Spleen (tissue), 7 donors: Measurements from ENCODE around the gene CASP3.

ENCODE experiments used
- CTCF ChIP-seq, 11 experiments: fragments of 200-600 bp in 7 of 11; fragments of 450-650 bp in 4 of 11; sonication (generic) in 4 of 11; IDR thresholded peaks in 8 of 11; conservative IDR thresholded peaks in 3 of 11; 1 replicate in 7 of 11; 2 replicates in 4 of 11; pipeline versions ENCODE4 v1.4.0 to v1.8.0; 2016 to 2021; ENCODE audit warnings: antibody characterized with exemption in 11 of 11, inconsistent platforms in 4 of 11, mild to moderate bottlenecking in 1 of 11
- POLR2A ChIP-seq, 3 donors: fragments of 450-650 bp; IDR thresholded peaks; one replicate each; pipeline ENCODE4 v1.5.1; 2017; ENCODE audit warnings: antibody characterized with exemption in 3 of 3, mild to moderate bottlenecking in 1 of 3
- donor health status: DM: no; HTN: no; CAD: no; lungs with moderate emphysema.
- donor health status: DM: no; HTN: no; CAD: no.
- donor health status: DM: no; HTN: no; CAD: no.

- no peak for TF ChIP-seq POLR2A (IDR thresholded peaks at IDR 0.05)
- no peak for TF ChIP-seq CTCF (IDR thresholded peaks at IDR 0.05 in 8 of 11, conservative IDR thresholded peaks at IDR 0.05 in 3 of 11)
These were observed 2.7 kb upstream of the CASP3 start for GRCh38 chr4:184651899-184652298.
